Hepatocyte (in vitro differentiated cells): ENCODE results near the gene STK4. TPM values are rescaled to one million over a fixed set of nuclear protein-coding genes. Genes with fewer than 3 reads are reported as not detected.

ENCODE experiments used
- DNase-seq: peaks from one replicate; pipeline ENCODE4 v3.0.0-alpha.2; 2016; ENCODE audit warnings: low spot score
- H2AFZ ChIP-seq: fragments of 200-600 bp; sonication (generic); 2 replicates; pipeline ENCODE4 v1.6.0; 2016; ENCODE audit warnings: antibody characterized with exemption, mild to moderate bottlenecking
- H3K27ac ChIP-seq: fragments of 200-600 bp; sonication (generic); 2 replicates; pipeline ENCODE4 v1.5.1; 2016; ENCODE audit warnings: mild to moderate bottlenecking
- H3K27me3 ChIP-seq: fragments of 200-600 bp; sonication (generic); 2 replicates; pipeline ENCODE4 v1.6.1; 2016
- H3K36me3 ChIP-seq: fragments of 200-600 bp; sonication (generic); replicated peaks from 2 replicates; pipeline ENCODE4 v1.5.1; 2016; ENCODE audit warnings: low read depth; ENCODE audit not compliant: insufficient read depth
- H3K4me1 ChIP-seq: fragments of 200-600 bp; sonication (generic); 2 replicates; pipeline ENCODE4 v1.5.1; 2016; ENCODE audit warnings: mild to moderate bottlenecking, moderate library complexity; ENCODE audit not compliant: insufficient read depth
- H3K4me2 ChIP-seq: fragments of 200-600 bp; sonication (generic); 2 replicates; pipeline ENCODE4 v1.6.0; 2016
- H3K4me3 ChIP-seq: fragments of 200-600 bp; sonication (generic); 2 replicates; pipeline ENCODE4 v1.5.1; 2016; ENCODE audit warnings: mild to moderate bottlenecking
- H3K79me2 ChIP-seq: fragments of 200-600 bp; sonication (generic); 2 replicates; pipeline ENCODE4 v1.6.0; 2017; ENCODE audit warnings: mild to moderate bottlenecking
- H3K9me2 ChIP-seq: fragments of 200-600 bp; sonication (generic); replicated peaks from 2 replicates; pipeline ENCODE4 v1.6.0; 2017; ENCODE audit warnings: mild to moderate bottlenecking; ENCODE audit not compliant: insufficient read depth
- H3K9me3 ChIP-seq: fragments of 200-600 bp; sonication (generic); 2 replicates; pipeline ENCODE4 v1.5.1; 2016; ENCODE audit warnings: low read depth, mild to moderate bottlenecking
- H4K20me1 ChIP-seq: fragments of 200-600 bp; sonication (generic); 2 replicates; pipeline ENCODE4 v1.6.0; 2016; ENCODE audit warnings: mild to moderate bottlenecking; ENCODE audit not compliant: insufficient read depth, poor library complexity, severe bottlenecking
- EZH2 ChIP-seq: fragments of 200-600 bp; sonication (generic); IDR thresholded peaks from 2 replicates; pipeline ENCODE4 v1.6.1; 2016; ENCODE audit warnings: antibody characterized with exemption, mild to moderate bottlenecking, borderline replicate concordance
- EZH2phosphoT487 ChIP-seq: fragments of 200-600 bp; sonication (generic); IDR thresholded peaks from one replicate; pipeline ENCODE4 v1.6.1; 2018; ENCODE audit warnings: antibody characterized with exemption, mild to moderate bottlenecking, low read depth, moderate library complexity; ENCODE audit not compliant: unreplicated experiment, severe bottlenecking
- WGBS: methylation state at CpG from one replicate; pipeline ENCODE4 v1.1.6; 2016; ENCODE audit warnings: low lambda C conversion rate; ENCODE audit errors: missing lambda C conversion rate; 5-methylcytosine and 5-hydroxymethylcytosine counted together
- polyA plus RNA-seq: library from polyadenylated mRNA; unstranded; fragments of >200 nt; fragmentation: Nextera tagmentation; extraction: Ambion mirVana; gene quantifications from 2 replicates; pipeline ENCODE4 v1.2.1, GENCODE V29; 2016
- total RNA-seq: library from RNA; depleted of rRNA; stranded (reverse); fragments of >200 nt; gene quantifications from 2 replicates; pipeline ENCODE4 v1.2.3, GENCODE V29; 2014
- TF ChIP-seq, protein P1 (sequence below): fragments of 200-600 bp; sonication (generic); IDR thresholded peaks from 2 replicates; pipeline ENCODE4 v1.5.1; 2016; ENCODE audit warnings: antibody characterized with exemption, mild to moderate bottlenecking; ENCODE audit not compliant: poor library complexity

STK4 gene
- total and polyA plus RNA-seq, 2 experiments from 2014 or later, result 11.4 to 16.5 TPM

DNA sequence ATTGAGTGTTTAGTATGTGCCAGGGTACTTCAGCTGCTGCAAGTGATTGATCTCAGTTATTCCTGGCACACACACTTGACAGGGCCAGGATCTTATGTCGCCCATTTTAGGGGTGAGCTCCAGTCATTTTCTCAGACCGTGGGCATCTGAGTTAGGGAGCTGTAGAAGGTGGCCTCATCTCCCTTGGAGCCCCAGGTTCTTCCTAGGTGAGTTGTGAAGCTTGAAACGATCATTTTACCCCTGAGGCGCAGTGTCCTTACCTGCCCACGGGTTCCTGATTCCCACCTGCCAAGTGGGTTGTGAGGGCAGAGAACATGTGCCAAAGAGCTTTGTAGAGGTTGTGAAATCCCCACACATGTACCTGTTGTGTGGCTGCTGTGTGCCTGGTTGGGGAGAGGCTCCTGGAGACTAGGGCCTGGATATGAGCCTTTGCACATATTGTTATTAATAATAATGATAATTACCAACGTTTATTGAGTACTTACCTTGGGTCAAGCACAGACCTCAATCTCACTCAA lies 135.1 kb downstream of the STK4 start:
- H3K9me3 ChIP-seq, result no peaks in the 10 kb centered on the region
- H2AFZ ChIP-seq, result peak overlapping the region; percentile 45
- peaks cover 34% of the 10 kb centered on the region for H3K27me3 ChIP-seq
- H3K4me2 ChIP-seq, result peak overlapping the region; percentile 80
- no peak overlapping the region for H3K4me3 ChIP-seq
- H3K36me3 ChIP-seq, result no peaks in the 10 kb centered on the region
- no peaks in the 10 kb centered on the region for H4K20me1 ChIP-seq
- DNase-seq, result no peak
- 63% methylated on average over 6 of the region's 6 CpGs for WGBS
- no peaks in the 10 kb centered on the region for H3K9me2 ChIP-seq
- peaks cover 7% of the 10 kb centered on the region for H3K4me1 ChIP-seq
- H3K79me2 ChIP-seq, result no peaks in the 10 kb centered on the region
- TF ChIP-seq, protein P1, sequence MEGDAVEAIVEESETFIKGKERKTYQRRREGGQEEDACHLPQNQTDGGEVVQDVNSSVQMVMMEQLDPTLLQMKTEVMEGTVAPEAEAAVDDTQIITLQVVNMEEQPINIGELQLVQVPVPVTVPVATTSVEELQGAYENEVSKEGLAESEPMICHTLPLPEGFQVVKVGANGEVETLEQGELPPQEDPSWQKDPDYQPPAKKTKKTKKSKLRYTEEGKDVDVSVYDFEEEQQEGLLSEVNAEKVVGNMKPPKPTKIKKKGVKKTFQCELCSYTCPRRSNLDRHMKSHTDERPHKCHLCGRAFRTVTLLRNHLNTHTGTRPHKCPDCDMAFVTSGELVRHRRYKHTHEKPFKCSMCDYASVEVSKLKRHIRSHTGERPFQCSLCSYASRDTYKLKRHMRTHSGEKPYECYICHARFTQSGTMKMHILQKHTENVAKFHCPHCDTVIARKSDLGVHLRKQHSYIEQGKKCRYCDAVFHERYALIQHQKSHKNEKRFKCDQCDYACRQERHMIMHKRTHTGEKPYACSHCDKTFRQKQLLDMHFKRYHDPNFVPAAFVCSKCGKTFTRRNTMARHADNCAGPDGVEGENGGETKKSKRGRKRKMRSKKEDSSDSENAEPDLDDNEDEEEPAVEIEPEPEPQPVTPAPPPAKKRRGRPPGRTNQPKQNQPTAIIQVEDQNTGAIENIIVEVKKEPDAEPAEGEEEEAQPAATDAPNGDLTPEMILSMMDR, result no peak
- no peak for TF ChIP-seq EZH2
- no peak for TF ChIP-seq EZH2phosphoT487
- H3K27ac ChIP-seq, result no peak overlapping the region

DNA sequence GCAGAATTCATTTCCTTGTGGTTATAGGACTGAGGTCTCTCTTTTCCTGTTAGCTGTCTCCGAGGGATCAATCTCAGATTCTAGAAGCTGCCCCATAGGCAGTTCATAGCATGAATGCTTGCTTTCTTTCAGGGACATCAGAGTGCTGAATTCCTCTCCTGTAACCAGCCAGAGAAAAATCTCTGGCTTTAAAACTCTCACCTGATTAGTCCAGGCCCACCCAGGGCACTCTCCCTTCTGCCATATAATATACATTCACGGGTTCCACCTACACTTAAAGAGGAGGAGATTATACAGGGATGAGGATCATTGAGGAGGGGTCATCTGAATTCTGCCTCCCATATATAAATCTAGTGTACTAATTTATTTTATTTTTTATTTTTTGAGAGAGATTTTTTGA lies 136.8 kb downstream of the STK4 start:
- Histone ChIP-seq H3K79me2 (no peaks in the 10 kb centered on the region), H3K4me3 (no peak overlapping the region), H4K20me1 (no peaks in the 10 kb centered on the region), H3K9me3 (no peaks in the 10 kb centered on the region), H2AFZ (no peak overlapping the region), H3K9me2 (no peaks in the 10 kb centered on the region), H3K27me3 (peaks cover 28% of the 10 kb centered on the region), H3K36me3 (no peaks in the 10 kb centered on the region), H3K27ac (no peak overlapping the region), H3K4me2 (no peak overlapping the region), H3K4me1 (peaks cover 7% of the 10 kb centered on the region)
- 91% methylated on average over 2 of the region's 2 CpGs for WGBS
- TF ChIP-seq, protein P1, result no peak
- no peak for TF ChIP-seq EZH2
- no peak for TF ChIP-seq EZH2phosphoT487
- DNase-seq, result no peak

DNA sequence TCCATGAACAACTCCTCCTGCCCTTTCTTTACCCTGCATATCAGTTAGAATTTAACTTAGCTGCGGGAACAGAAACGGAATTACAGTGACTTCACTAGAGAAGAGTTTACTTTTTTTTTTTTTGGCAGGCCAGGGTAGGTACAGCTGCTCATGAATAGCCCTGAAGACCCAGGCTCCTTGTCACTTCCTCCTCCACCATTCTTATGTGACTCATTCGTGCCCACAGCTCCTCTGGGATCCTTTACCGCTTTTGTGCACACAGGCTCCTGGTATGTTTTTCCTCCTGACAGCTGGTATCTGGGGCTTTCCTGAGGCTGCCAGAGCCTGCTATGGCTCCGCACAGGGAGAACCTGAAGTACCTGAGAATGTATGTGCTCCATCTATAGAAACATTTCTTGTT lies 138.5 kb downstream of the STK4 start:
- TF ChIP-seq, protein P1, result no peak
- TF ChIP-seq EZH2phosphoT487 (no peak), EZH2 (no peak)
- Histone ChIP-seq H3K9me3 (no peaks in the 10 kb centered on the region), H4K20me1 (no peaks in the 10 kb centered on the region), H3K4me3 (no peak overlapping the region), H3K9me2 (no peaks in the 10 kb centered on the region), H3K27me3 (peaks cover 17% of the 10 kb centered on the region), H3K4me2 (no peak overlapping the region), H2AFZ (no peak overlapping the region), H3K79me2 (no peaks in the 10 kb centered on the region), H3K36me3 (no peaks in the 10 kb centered on the region), H3K27ac (no peak overlapping the region), H3K4me1 (peaks cover 7% of the 10 kb centered on the region)
- DNase-seq, result no peak
- WGBS, result 75% methylated on average over 5 of the region's 5 CpGs
